Fibroblast of skin of right quadriceps (primary cell): ENCODE results near the gene PKNOX2.

Source experiments
- DNase-seq: peaks from one replicate; pipeline ENCODE4 v3.0.0-alpha.2; 2013

PKNOX2 gene

DNA sequence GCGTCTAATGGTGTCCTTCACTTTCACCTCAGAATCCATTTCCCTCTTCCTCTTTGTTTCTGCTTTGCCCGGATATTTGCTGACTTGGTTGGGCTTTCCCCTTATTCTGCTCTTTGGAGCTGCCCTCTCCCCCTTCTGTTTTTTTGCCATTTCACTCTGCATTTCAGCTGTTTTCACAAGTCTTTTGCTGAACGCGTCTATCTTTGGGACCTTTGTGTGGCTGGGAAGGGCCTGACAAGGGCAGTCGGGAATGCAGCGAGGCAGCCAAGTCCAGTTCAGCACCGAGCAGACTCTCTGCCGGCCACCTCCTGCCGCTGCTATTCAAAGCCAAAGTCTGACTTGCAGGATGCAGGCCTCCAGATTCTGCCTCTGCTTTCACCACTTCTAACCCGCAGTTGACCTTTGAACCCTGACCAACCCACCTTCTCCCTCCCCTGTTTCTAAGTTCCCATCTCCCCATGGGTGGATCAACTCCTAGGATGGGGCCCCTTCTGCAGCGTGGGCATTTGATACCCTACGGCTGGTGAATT lies 293.3 kb downstream of the PKNOX2 start:
- peak; percentile 31 for DNase-seq

GRCh38 chr11:125460275-125460674 lies 295.7 kb downstream of the PKNOX2 start:
- DNase-seq: no peak

DNA sequence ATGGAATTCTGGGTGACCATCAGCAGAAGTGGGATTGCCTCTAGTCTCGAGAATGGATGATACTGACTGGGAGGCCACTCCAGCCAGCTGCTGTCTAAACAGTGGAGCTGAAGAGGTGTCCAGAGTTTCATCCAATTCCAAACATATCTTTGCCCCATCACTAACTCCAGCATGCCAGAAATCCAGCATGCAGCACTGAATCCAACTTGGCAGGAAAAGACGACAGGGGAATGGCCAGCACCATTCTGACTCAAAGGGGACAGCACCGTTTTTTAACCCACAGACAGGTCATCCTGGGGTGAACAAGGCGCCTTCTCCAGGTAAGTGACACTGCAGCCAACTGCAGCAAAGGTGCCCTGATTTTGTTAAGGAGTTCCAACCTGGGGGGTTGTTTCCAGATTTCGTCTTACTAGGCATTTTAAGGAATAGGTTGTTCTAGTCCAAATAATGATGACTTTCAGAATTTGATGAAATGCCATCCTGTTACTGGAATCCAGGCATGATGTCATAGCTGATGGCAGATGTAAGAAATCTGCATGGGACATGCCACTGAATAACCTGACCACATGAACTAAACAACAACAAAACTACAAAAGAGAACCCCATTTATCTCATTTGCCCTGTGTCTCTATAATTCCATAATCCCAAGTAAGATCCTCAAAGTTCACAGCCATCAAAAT lies 299.2 kb downstream of the PKNOX2 start:
- no peak for DNase-seq

DNA sequence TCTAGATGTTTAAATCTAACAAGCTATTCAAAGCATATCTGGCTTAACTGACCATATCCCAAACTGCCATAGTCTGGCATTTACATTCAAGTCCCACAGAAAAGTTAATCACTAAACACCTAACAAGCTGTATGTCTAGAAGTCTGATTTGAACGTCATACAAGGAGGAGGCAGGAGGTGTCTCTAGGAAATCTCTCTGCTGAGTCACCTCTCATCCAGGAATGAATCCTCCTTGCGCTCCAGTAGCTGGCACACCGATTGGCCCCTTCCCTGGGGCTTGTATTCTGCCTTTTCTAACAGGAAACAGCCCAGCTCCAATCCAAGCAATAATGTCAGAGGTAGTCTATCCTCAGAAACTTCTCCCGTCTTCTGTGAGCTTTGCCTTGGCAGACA lies 299.7 kb downstream of the PKNOX2 start:
- peak; percentile 9 for DNase-seq

- DNase-seq: no peak
Measured at GRCh38 chr11:125464666-125465065, 300.1 kb downstream of the PKNOX2 start.

DNA sequence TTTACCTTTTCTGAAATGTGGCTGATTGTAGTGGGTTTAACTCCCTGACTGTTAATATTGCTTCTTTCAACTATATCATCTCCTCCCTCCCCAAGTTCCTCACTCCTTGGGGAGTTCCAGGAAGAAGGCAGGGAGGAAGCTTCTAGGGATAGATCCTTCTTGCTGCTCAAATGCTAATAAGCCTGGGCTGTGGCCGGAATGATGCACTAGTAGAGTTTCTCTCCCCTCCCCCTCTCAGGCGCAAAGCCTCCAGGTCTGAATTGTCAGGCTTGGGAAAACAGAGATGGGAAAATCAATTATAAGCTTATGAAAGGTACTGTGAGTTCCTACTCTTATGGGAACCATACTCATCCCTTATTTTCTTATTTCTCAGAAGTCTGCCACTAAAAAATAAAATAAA lies 300.7 kb downstream of the PKNOX2 start:
- DNase-seq: no peak

- DNase-seq: no peak
Measured at GRCh38 chr11:125465701-125466100, 301.1 kb downstream of the PKNOX2 start.

- no peak for DNase-seq
Measured at GRCh38 chr11:125468025-125468424, 303.5 kb downstream of the PKNOX2 start.

- no peak for DNase-seq
Measured at GRCh38 chr11:125468852-125469251, 304.3 kb downstream of the PKNOX2 start.

DNA sequence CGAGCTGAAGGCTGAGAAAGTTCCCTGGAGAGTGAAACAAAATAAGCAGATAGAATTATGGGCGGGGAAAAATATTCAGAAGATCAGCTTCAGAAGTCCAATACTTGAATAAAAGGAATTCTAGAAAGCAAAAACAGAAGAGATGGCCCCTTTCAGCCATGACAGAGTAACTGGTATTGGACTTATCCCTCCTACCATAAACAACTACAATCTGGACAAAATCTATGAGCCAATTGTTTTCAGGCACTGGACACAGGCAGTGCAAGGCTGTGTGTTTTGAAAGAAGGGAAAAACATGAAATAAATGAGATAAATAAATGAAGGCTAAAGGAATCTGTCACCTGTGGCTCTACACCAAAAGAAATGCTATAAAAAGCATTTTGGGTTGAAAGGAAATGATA lies 305.8 kb downstream of the PKNOX2 start:
- DNase-seq: no peak

DNA sequence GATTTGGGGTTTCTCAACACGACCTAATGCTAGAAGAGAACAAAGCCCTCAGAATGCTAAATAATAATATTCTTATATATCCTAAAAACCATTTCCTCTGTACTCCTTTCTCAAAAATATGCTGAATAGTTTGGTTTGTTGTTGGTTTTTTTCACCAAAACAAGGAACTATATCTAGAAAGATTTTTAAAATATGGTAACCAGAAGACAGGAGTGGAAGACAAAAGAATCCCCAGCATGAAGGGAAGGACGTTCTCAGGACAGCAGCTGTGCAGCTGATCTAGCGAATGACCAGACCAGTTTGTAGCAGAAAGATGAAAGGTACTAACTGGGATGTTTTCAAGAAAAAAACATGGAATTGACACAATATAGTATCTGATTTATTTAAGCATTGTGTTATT lies 312.2 kb downstream of the PKNOX2 start:
- DNase-seq: no peak

DNA sequence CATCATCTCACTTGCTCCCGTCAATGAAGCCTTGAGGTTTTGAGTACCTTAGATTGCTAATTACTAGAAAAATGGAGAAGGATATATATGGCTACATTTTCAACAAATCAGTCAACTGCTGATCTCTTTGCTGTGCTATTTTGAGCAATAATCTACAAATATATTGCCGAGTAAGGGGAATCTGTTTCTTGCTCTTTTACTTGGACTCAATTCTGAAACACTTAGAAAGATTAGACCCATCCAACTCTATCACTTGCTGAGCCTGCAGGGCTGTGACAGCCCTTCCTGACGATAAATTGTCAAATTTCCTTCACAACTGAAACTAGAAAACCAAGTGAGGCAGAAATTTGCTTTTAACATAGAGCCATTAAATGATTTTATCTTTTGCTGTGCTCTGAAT lies 314.6 kb downstream of the PKNOX2 start:
- no peak for DNase-seq

GRCh38 chr11:125481531-125481930 lies 317.0 kb downstream of the PKNOX2 start:
- DNase-seq: no peak
